B cell (primary cell): ENCODE results near the gene SLC1A2. TPM values are rescaled to one million over a fixed set of nuclear protein-coding genes. Genes with fewer than 3 reads are reported as not detected.

Experiments used
- ATAC-seq: fragments of 200-7000 bp; cut with Tn5 transposase; one replicate; pipeline ENCODE4 v1.10.0; 2021; ENCODE audit warnings: low read depth, mild to moderate bottlenecking, moderate number of reproducible peaks, moderate library complexity
- CTCF ChIA-PET: fragments of 350-600 bp; sonication (Branson Sonifier 250); formaldehyde crosslinking; loops from one replicate; lab custom pipeline; 2021; ENCODE audit warnings: antibody characterized with exemption, inconsistent platforms; lab: Charles Lee
- POLR2A ChIA-PET: fragments of 350-600 bp; sonication (Branson Sonifier 250); formaldehyde crosslinking; loops from one replicate; lab custom pipeline; 2021; ENCODE audit warnings: antibody characterized with exemption; lab: Charles Lee
- DNase-seq: peaks from one replicate; pipeline ENCODE4 v3.0.0; 2013
- H2AFZ ChIP-seq: 2 replicates; pipeline ENCODE4 v1.6.1; 2012; ENCODE audit warnings: mild to moderate bottlenecking, low read depth, low read length; ENCODE audit not compliant: insufficient read depth, poor library complexity, severe bottlenecking
- H3K27ac ChIP-seq, 2 donors: 1 replicate in 1 of 2; 2 replicates in 1 of 2; pipeline ENCODE4 v1.5.1; 2012 to 2013; ENCODE audit warnings: low read length in 2 of 2, mild to moderate bottlenecking in 2 of 2, moderate library complexity in 1 of 2
- H3K27me3 ChIP-seq, 4 experiments: fragments of 200-600 bp in 1 of 4; sonication (generic) in 1 of 4; replicated peaks in 1 of 4; 1 replicate in 2 of 4; 2 replicates in 2 of 4; pipeline versions ENCODE4 v1.6.1 to v1.7.0; 2013 to 2016; ENCODE audit warnings: low read length in 3 of 4, mild to moderate bottlenecking in 2 of 4, mixed read lengths in 1 of 4, moderate library complexity in 1 of 4; ENCODE audit not compliant: insufficient read depth in 4 of 4, control insufficient read depth in 3 of 4; ENCODE audit errors: control extremely low read depth in 1 of 4
- H3K36me3 ChIP-seq, 2 experiments: replicated peaks in 1 of 2; 1 replicate in 1 of 2; 2 replicates in 1 of 2; pipeline versions ENCODE4 v1.6.1 to v1.7.1; 2013; ENCODE audit warnings: low read length in 1 of 2; ENCODE audit not compliant: insufficient read depth in 2 of 2, control insufficient read depth in 1 of 2; ENCODE audit errors: control extremely low read depth in 1 of 2, extremely low read depth in 1 of 2
- H3K4me1 ChIP-seq, 2 donors: fragments of 200-600 bp in 1 of 2; sonication (generic) in 1 of 2; 1 replicate in 1 of 2; 2 replicates in 1 of 2; pipeline versions ENCODE4 v1.5.1 to v1.6.1; 2013 to 2017; ENCODE audit warnings: low read length in 2 of 2; ENCODE audit not compliant: control insufficient read depth in 2 of 2, insufficient read depth in 2 of 2
- H3K4me2 ChIP-seq: replicated peaks from 2 replicates; pipeline ENCODE3; 2012; ENCODE audit warnings: mild to moderate bottlenecking, low read depth, low read length; ENCODE audit not compliant: poor library complexity, severe bottlenecking
- H3K4me3 ChIP-seq, 5 experiments: fragments of 200-600 bp in 1 of 5; sonication (generic) in 1 of 5; 1 replicate in 3 of 5; 2 replicates in 2 of 5; pipeline versions ENCODE4 v1.5.1 to v1.7.0; 2011 to 2016; ENCODE audit warnings: low read length in 4 of 5, mild to moderate bottlenecking in 4 of 5, low read depth in 2 of 5, control low read depth in 1 of 5, moderate library complexity in 1 of 5; ENCODE audit not compliant: insufficient read depth in 1 of 5; ENCODE audit errors: control extremely low read depth in 1 of 5, extremely low read depth in 1 of 5
- H3K79me2 ChIP-seq: fragments of 200-600 bp; sonication (generic); one replicate; pipeline ENCODE4 v1.6.0; 2016; ENCODE audit warnings: low read length; ENCODE audit not compliant: control insufficient read depth, insufficient read depth
- H3K9ac ChIP-seq: fragments of 200-600 bp; sonication (generic); 2 replicates; pipeline ENCODE4 v1.6.1; 2017; ENCODE audit warnings: mild to moderate bottlenecking, low read length, moderate library complexity
- H3K9me3 ChIP-seq, 3 donors: one replicate each; pipeline versions ENCODE4 v1.6.1 to v1.7.1; 2013; ENCODE audit warnings: low read length in 2 of 3; ENCODE audit not compliant: control insufficient read depth in 2 of 3, insufficient read depth in 1 of 3; ENCODE audit errors: control extremely low read depth in 1 of 3
- H4K20me1 ChIP-seq: 2 replicates; pipeline ENCODE4 v1.6.0; 2012; ENCODE audit warnings: mild to moderate bottlenecking, low read length; ENCODE audit not compliant: insufficient read depth, control insufficient read depth, poor library complexity, severe bottlenecking
- H3K27ac Mint-ChIP-seq: one replicate; pipeline ENCODE4 v1.8.0; 2021; ENCODE audit warnings: mixed read lengths
- H3K27me3 Mint-ChIP-seq: one replicate; pipeline ENCODE4 v1.8.0; 2021; ENCODE audit warnings: mixed read lengths
- H3K4me1 Mint-ChIP-seq: one replicate; pipeline ENCODE4 v1.8.0; 2021; ENCODE audit warnings: mixed read lengths
- H3K4me3 Mint-ChIP-seq: one replicate; pipeline ENCODE4 v1.8.0; 2021; ENCODE audit warnings: mixed read lengths
- H3K9me3 Mint-ChIP-seq: one replicate; pipeline ENCODE4 v1.8.0; 2022; ENCODE audit warnings: mixed read lengths; ENCODE audit not compliant: insufficient read depth
- CTCF ChIP-seq: fragments of 200-600 bp; IDR thresholded peaks from one replicate; pipeline ENCODE4 v1.8.0; 2022; ENCODE audit warnings: antibody characterized with exemption, mild to moderate bottlenecking
- EZH2 ChIP-seq: IDR thresholded peaks from 2 replicates; pipeline ENCODE4 v1.6.1; 2012; ENCODE audit warnings: borderline replicate concordance, low read depth, mild to moderate bottlenecking, moderate library complexity, low read length; ENCODE audit not compliant: insufficient read depth, poor library complexity, severe bottlenecking
- WGBS: methylation state at CpG from one replicate; pipeline ENCODE4 v1.1.5; 2013; ENCODE audit warnings: missing lambda C conversion rate; ENCODE audit not compliant: insufficient coverage; 5-methylcytosine and 5-hydroxymethylcytosine counted together
- intact Hi-C: fragments of 100-400 bp; cut with micrococcal nuclease; formaldehyde crosslinking; loops from one replicate; pipeline ENCODE4 v1.10.0; 2022
- polyA plus RNA-seq: library from polyadenylated mRNA; depleted of rRNA; stranded (reverse); fragments of >200 nt; gene quantifications from 2 replicates; pipeline ENCODE4 v1.2.3, GENCODE V29; 2012
- total RNA-seq, 2 donors: library from RNA; stranded (reverse); fragments of 120-200 nt in 1 of 2; gene quantifications; 1 replicate in 1 of 2; 2 replicates in 1 of 2; pipeline versions ENCODE4 v1.2.3 to v1.2.4, GENCODE V29; 2013 to 2022

SLC1A2 gene
- total and polyA plus RNA-seq, 2 donors (not counting 1 experiment from before 2014, with no cell fraction given): not detected

GRCh38 chr11:35344681-35345574 lies 74.4 kb downstream of the SLC1A2 start:
- no peak overlapping the region for H3K4me3 Mint-ChIP-seq
- Histone ChIP-seq H4K20me1 (no peaks in the 10 kb centered on the region), H3K4me1 (peaks cover 5 to 8% of the 10 kb centered on the region in 2 donors), H3K36me3 (no peaks in the 10 kb centered on the region), H3K4me2 (no peak overlapping the region), H3K79me2 (no peaks in the 10 kb centered on the region), H3K27me3 (no peaks in the 10 kb centered on the region), H3K4me3 (no peak overlapping the region), H2AFZ (no peak overlapping the region), H3K9me3 (no peaks in the 10 kb centered on the region), H3K27ac (no peak overlapping the region), H3K9ac (no peak overlapping the region)
- DNase-seq (no peak), ATAC-seq (no peak)
- TF ChIP-seq CTCF (no peak), EZH2 (no peak)
- no peaks in the 10 kb centered on the region for H3K27me3 Mint-ChIP-seq
- WGBS: 61% methylated on average over 5 of the region's 9 CpGs
- no peak overlapping the region for H3K27ac Mint-ChIP-seq
- ChIA-PET POLR2A (no interaction called here), CTCF (no interaction called here)
- no peaks in the 10 kb centered on the region for H3K9me3 Mint-ChIP-seq
- intact Hi-C loops: no loop called here
- H3K4me1 Mint-ChIP-seq: peaks cover 20% of the 10 kb centered on the region

GRCh38 chr11:35343033-35343598 lies 76.2 kb downstream of the SLC1A2 start:
- Histone ChIP-seq H3K27me3 (no peaks in the 10 kb centered on the region), H3K79me2 (no peaks in the 10 kb centered on the region), H3K4me3 (no peak overlapping the region), H3K36me3 (no peaks in the 10 kb centered on the region), H3K27ac (no peak overlapping the region), H2AFZ (no peak overlapping the region), H3K4me2 (no peak overlapping the region), H3K9ac (no peak overlapping the region), H4K20me1 (no peaks in the 10 kb centered on the region), H3K9me3 (no peaks in the 10 kb centered on the region), H3K4me1 (peaks cover 5 to 8% of the 10 kb centered on the region in 2 donors)
- no peak for DNase-seq
- CTCF ChIA-PET: no interaction called here
- Mint-ChIP-seq H3K27ac (no peak overlapping the region), H3K27me3 (no peaks in the 10 kb centered on the region), H3K4me1 (peaks cover 16% of the 10 kb centered on the region), H3K4me3 (no peak overlapping the region), H3K9me3 (no peaks in the 10 kb centered on the region)
- 25% methylated on average over 3 of the region's 5 CpGs for WGBS
- no peak for TF ChIP-seq CTCF
- no peak for TF ChIP-seq EZH2
- intact Hi-C loops: no loop called here
- ATAC-seq: no peak
- POLR2A ChIA-PET: no interaction called here
